Body of pancreas (tissue), 4 donors: ENCODE data around the gene MECR. TPM values are rescaled to one million over a fixed set of nuclear protein-coding genes. Genes with fewer than 3 reads are reported as not detected.

Experiments used
- ATAC-seq: fragments of 150-250 bp; one replicate; pipeline ENCODE4 v1.9.1; 2016
- DNase-seq, 4 donors: peaks; one replicate each; pipeline ENCODE4 v3.0.0-alpha.2; 2019
- H3K27ac ChIP-seq, 4 donors: fragments of 200-600 bp; sonication (generic); 1 replicate in 3 of 4; 2 replicates in 1 of 4; pipeline versions ENCODE4 v1.5.1 to v1.6.1; 2016 to 2019; ENCODE audit warnings: mild to moderate bottlenecking in 1 of 4, mixed read lengths in 1 of 4, moderate library complexity in 1 of 4
- H3K27me3 ChIP-seq, 2 donors: fragments of 200-600 bp; sonication (generic); one replicate each; pipeline ENCODE4 v1.6.0; 2016; ENCODE audit warnings: mild to moderate bottlenecking in 1 of 2
- H3K36me3 ChIP-seq, 2 donors: fragments of 200-600 bp; sonication (generic); replicated peaks in 1 of 2; 2 replicates each; pipeline ENCODE4 v1.5.1; 2016; ENCODE audit warnings: low read depth in 2 of 2; ENCODE audit not compliant: insufficient read depth in 1 of 2
- H3K4me1 ChIP-seq: fragments of 200-600 bp; sonication (generic); one replicate; pipeline ENCODE4 v1.6.0; 2016
- H3K4me3 ChIP-seq, 2 donors: fragments of 200-600 bp; sonication (generic); 1 replicate in 1 of 2; 2 replicates in 1 of 2; pipeline ENCODE4 v1.5.1; 2016 to 2019
- H3K9me3 ChIP-seq, 3 donors: fragments of 200-600 bp; sonication (generic); 1 replicate in 2 of 3; 2 replicates in 1 of 3; pipeline ENCODE4 v1.5.1; 2016
- POLR2A ChIP-seq, 3 donors: fragments of 450-650 bp; IDR thresholded peaks; one replicate each; pipeline ENCODE4 v1.6.1; 2016; ENCODE audit warnings: antibody characterized with exemption in 3 of 3, mild to moderate bottlenecking in 2 of 3
- WGBS, 2 donors: methylation state at CpG; one replicate each; pipeline ENCODE4 v1.1.5; 2017; 5-methylcytosine and 5-hydroxymethylcytosine counted together
- intact Hi-C: fragments of 100-400 bp; cut with DNase I; formaldehyde crosslinking; loops from one replicate; pipeline ENCODE4 v1.15.1; 2023
- total RNA-seq, 2 donors: library from RNA; depleted of rRNA; stranded (reverse); fragments of >200 nt; gene quantifications; one replicate each; pipeline ENCODE4 v1.1.0, GENCODE V29; 2016
- TF ChIP-seq, protein P1 (sequence below), 7 experiments: fragments of 450-650 bp in 4 of 7; fragments of 200-600 bp in 3 of 7; sonication (generic) in 3 of 7; IDR thresholded peaks; one replicate each; pipeline ENCODE4 v1.5.1; 2016 to 2019; ENCODE audit warnings: antibody characterized with exemption in 7 of 7

The MECR gene
- total RNA-seq, 2 donors from 2014 or later = 10.6 to 30.7 TPM

DNA sequence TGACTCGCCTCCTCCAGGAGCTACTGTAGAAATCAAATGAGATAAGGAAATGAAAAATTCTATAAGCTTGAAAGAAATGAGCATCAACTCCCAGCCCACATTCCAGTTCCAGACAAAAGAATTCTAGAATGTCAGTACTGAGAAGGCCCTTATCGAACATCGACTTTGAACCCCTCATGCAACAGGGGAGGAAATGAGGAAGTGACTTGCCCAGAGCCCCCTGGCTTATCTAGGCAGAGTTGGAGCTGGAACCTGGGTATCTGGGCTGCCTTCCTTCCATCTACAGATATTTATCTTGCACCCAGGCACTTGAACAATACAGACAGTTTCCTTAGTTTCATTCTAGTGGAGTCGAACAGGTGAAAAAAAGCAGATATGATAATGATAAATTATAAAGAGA, 22.3 kb downstream of the MECR start:
- Histone ChIP-seq H3K4me3 (no peak overlapping the region), H3K27ac (no peak overlapping the region), H3K9me3 (no peaks in the 10 kb centered on the region), H3K27me3 (no peaks in the 10 kb centered on the region), H3K36me3 (peaks cover 0 to 3% of the 10 kb centered on the region in 2 donors), H3K4me1 (no peaks in the 10 kb centered on the region)
- TF ChIP-seq, protein P1, sequence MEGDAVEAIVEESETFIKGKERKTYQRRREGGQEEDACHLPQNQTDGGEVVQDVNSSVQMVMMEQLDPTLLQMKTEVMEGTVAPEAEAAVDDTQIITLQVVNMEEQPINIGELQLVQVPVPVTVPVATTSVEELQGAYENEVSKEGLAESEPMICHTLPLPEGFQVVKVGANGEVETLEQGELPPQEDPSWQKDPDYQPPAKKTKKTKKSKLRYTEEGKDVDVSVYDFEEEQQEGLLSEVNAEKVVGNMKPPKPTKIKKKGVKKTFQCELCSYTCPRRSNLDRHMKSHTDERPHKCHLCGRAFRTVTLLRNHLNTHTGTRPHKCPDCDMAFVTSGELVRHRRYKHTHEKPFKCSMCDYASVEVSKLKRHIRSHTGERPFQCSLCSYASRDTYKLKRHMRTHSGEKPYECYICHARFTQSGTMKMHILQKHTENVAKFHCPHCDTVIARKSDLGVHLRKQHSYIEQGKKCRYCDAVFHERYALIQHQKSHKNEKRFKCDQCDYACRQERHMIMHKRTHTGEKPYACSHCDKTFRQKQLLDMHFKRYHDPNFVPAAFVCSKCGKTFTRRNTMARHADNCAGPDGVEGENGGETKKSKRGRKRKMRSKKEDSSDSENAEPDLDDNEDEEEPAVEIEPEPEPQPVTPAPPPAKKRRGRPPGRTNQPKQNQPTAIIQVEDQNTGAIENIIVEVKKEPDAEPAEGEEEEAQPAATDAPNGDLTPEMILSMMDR (IDR thresholded peaks at IDR 0.05) = no peak
- TF ChIP-seq POLR2A (IDR thresholded peaks at IDR 0.05) = no peak
- ATAC-seq = no peak
- intact Hi-C loops = no loop called here
- DNase-seq = no peak
- WGBS, 2 donors = 43 to 66% methylated on average over 4 of the region's 4 CpGs

DNA sequence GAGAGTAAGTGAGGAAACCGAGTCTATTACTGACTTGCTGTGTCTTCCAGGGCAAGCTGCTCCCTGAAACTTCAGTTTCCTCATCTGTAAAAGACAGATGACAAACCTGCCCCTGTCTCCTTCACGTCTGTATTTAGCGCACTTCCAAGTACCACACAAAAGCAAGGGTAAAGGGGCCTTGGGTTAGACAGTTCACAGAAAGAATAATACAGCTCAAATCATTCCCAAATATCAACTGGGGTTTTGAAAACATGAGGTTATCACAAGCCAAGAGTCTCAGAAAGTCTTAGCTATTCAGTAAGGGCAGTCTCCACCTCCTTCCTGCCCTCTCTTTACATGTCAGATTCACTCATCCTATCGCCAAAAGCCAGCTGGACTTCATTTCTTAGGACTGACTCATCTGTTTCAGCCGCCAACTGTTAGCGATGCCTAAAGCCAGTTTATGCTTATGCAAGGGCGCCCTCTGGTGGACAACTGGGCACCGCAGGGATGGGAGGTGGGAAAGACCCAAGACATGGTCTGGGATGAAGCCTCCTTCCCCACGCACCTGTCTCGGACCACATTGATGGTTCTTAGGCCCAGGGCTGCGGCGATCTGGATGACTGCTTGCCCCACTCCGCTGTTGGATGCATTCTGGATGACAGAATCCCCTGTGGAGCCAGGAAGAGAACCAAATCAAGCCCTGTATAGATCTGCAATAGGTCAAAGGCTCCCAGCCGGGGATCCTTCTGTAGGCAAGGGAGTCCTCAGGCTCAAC, 28.0 kb downstream of the MECR start:
- intact Hi-C loops = no loop called here
- DNase-seq (peak; percentile 96 to 98 (median 96)), ATAC-seq (peak; percentile 98)
- peaks cover 0 to 5% of the 10 kb centered on the region in 2 donors for H3K36me3 ChIP-seq
- 20 to 30% methylated on average over 13 to 14 of the region's 14 CpGs for WGBS, 2 donors
- H3K4me1 ChIP-seq = peaks cover 9% of the 10 kb centered on the region
- no peaks in the 10 kb centered on the region for H3K9me3 ChIP-seq
- no peaks in the 10 kb centered on the region for H3K27me3 ChIP-seq
- H3K27ac ChIP-seq = peak overlapping the region; percentile 18 to 62 (median 54)
- no peak for TF ChIP-seq POLR2A (IDR thresholded peaks at IDR 0.05)
- TF ChIP-seq, protein P1 (IDR thresholded peaks at IDR 0.05) = peak; percentile 86 to 98 (median 97)
- no peak overlapping the region for H3K4me3 ChIP-seq

DNA sequence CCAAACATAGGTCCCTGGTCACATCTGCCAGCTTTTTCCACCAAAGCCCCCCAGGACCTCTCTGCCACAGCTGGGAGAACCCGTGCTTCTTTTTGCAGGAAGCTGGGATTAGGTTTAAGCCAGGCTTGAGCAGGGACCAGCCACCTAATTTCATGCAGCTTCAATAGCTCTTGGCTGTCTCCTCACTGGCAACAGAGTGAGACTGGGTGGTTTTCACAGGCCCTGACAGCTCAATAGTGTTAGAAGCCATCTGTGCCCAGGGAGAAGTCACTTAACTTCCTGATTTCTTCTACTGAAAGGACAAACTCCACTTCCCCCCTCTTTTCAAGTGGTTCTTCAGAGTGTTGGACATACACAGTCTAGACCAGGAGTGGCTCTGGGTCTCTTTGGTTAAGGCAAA, 28.7 kb downstream of the MECR start:
- H3K4me3 ChIP-seq = no peak overlapping the region
- no peak for ATAC-seq
- no peaks in the 10 kb centered on the region for H3K27me3 ChIP-seq
- H3K36me3 ChIP-seq = peaks cover 0 to 5% of the 10 kb centered on the region in 2 donors
- TF ChIP-seq, protein P1 (IDR thresholded peaks at IDR 0.05) = no peak
- TF ChIP-seq POLR2A (IDR thresholded peaks at IDR 0.05) = no peak
- peaks cover 9% of the 10 kb centered on the region for H3K4me1 ChIP-seq
- intact Hi-C loops = no loop called here
- H3K27ac ChIP-seq = peak overlapping the region; percentile 18 to 62 (median 54)
- H3K9me3 ChIP-seq = no peaks in the 10 kb centered on the region
- WGBS, 2 donors = 95 to 100% methylated on average over 1 of the region's 1 CpG
- DNase-seq = no peak

DNA sequence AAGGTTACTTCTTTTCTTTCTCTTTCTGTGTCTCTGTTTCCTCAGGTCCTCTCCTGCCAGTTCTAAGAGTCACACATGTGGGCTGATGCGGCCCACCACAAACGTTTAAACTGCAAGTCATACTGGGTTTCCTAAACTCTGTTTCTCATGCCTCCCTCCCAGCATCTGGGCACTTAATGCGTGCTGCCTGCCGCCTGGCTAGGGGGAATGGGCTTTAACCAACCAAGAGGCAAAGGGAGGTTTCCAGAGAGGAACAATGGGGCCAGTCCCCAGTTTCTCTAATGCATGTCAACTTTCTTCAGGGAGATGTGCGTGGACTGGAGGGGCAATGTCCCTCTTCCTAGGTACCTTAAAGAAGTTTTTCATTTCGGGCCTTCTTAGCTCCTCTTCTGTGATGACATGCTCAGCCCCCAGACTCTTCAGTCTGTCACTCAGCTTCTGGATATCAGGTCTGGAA, 29.1 kb downstream of the MECR start:
- ATAC-seq (no peak), DNase-seq (no peak)
- H3K4me1 ChIP-seq = peaks cover 9% of the 10 kb centered on the region
- no peak for TF ChIP-seq POLR2A (IDR thresholded peaks at IDR 0.05)
- intact Hi-C loops = no loop called here
- H3K9me3 ChIP-seq = no peaks in the 10 kb centered on the region
- H3K27ac ChIP-seq = peak overlapping the region in 2 of 4 donors; percentile 51 to 56
- WGBS, 2 donors = 77 to 84% methylated on average over 6 of the region's 6 CpGs
- peaks cover 0 to 5% of the 10 kb centered on the region in 2 donors for H3K36me3 ChIP-seq
- no peak overlapping the region for H3K4me3 ChIP-seq
- H3K27me3 ChIP-seq = no peaks in the 10 kb centered on the region

DNA sequence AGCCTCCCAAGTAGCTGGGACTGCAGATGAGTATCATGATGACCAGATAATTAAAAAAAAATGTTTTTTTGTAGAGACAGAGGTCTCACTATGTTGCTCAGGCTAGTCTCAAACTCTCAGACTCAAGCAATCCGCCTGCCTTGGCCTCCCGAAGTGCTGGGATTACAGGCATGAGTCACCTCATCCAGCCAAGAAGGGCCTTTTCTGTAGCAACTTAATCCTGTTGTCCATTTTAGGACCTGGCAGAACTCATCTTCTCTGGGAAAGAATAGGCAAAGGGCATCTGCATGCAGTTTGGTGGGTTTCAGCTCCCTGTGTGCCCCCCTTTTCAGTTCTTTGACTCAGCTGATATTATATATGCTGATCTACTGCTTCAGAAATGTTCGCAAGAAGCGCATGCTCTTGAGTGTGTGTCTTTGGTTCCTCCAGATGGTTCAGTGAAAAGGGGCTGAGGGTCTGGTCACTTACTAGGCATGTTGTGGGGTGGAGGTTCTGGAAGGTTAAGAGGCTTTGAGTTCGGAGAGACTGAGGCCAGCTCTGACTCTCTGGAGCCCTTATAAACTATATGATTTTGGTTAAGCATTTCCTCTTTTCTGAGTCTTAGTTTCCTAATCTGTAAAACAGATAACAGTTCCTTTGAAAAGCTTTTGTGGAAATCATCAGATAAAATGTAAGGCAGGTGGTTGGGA, 29.7 kb downstream of the MECR start:
- 90 to 98% methylated on average over 4 to 5 of the region's 5 CpGs for WGBS, 2 donors
- intact Hi-C loops = no loop called here
- DNase-seq = no peak

More for the DNA sequence above, 29.7 kb downstream of the MECR start:
- peaks cover 9% of the 10 kb centered on the region for H3K4me1 ChIP-seq
- ATAC-seq = no peak
- H3K9me3 ChIP-seq = no peaks in the 10 kb centered on the region
- H3K27me3 ChIP-seq = no peaks in the 10 kb centered on the region
- H3K36me3 ChIP-seq = peaks cover 0 to 5% of the 10 kb centered on the region in 2 donors
- TF ChIP-seq POLR2A (IDR thresholded peaks at IDR 0.05) = no peak
- TF ChIP-seq, protein P1 (IDR thresholded peaks at IDR 0.05) = no peak
- H3K4me3 ChIP-seq = no peak overlapping the region
- H3K27ac ChIP-seq = no peak overlapping the region
